AG08395 (cell line): Measurements from ENCODE around the gene OPHN1.

Experiments
- DNase-seq: peaks from one replicate; pipeline ENCODE4 v3.0.0; 2012; ENCODE audit warnings: mixed read lengths, low spot score

The OPHN1 gene

GRCh38 chrX:68249903-68250302 is 183.4 kb downstream of the OPHN1 start:
- no peak for DNase-seq

GRCh38 chrX:68249401-68249831 is 183.9 kb downstream of the OPHN1 start:
- no peak for DNase-seq

- DNase-seq, result no peak
Observed at GRCh38 chrX:68238568-68238967, 194.7 kb downstream of the OPHN1 start.

- DNase-seq, result no peak
Observed at GRCh38 chrX:68234171-68234910, 199.0 kb downstream of the OPHN1 start.

GRCh38 chrX:68232206-68232605 is 201.1 kb downstream of the OPHN1 start:
- DNase-seq, result no peak

- no peak for DNase-seq
Observed at GRCh38 chrX:68209008-68209407, 224.3 kb downstream of the OPHN1 start.

GRCh38 chrX:68204521-68205038 is 228.7 kb downstream of the OPHN1 start:
- DNase-seq, result no peak

GRCh38 chrX:68203646-68204045 is 229.6 kb downstream of the OPHN1 start:
- DNase-seq, result no peak

- DNase-seq, result no peak
Observed at GRCh38 chrX:68203211-68203610, 230.1 kb downstream of the OPHN1 start.

- no peak for DNase-seq
Observed at GRCh38 chrX:68199062-68199848, 234.0 kb downstream of the OPHN1 start.

- peak; percentile 71 for DNase-seq
Observed at GRCh38 chrX:68196939-68197791, 236.1 kb downstream of the OPHN1 start.

- no peak for DNase-seq
Observed at GRCh38 chrX:68195561-68195960, 237.7 kb downstream of the OPHN1 start.

GRCh38 chrX:68193786-68194185 is 239.5 kb downstream of the OPHN1 start:
- DNase-seq, result no peak

- DNase-seq, result no peak
Observed at GRCh38 chrX:68193234-68193633, 240.1 kb downstream of the OPHN1 start.

- DNase-seq, result no peak
Observed at GRCh38 chrX:68190799-68191198, 242.5 kb downstream of the OPHN1 start.

- no peak for DNase-seq
Observed at GRCh38 chrX:68186552-68187262, 246.6 kb downstream of the OPHN1 start.

GRCh38 chrX:68185161-68185560 is 248.1 kb downstream of the OPHN1 start:
- no peak for DNase-seq

- peak; percentile 20 for DNase-seq
Observed at GRCh38 chrX:68183612-68184214, 249.6 kb downstream of the OPHN1 start.

- no peak for DNase-seq
Observed at GRCh38 chrX:68180579-68180978, 252.7 kb downstream of the OPHN1 start.

GRCh38 chrX:68179355-68179754 is 253.9 kb downstream of the OPHN1 start:
- no peak for DNase-seq

GRCh38 chrX:68177542-68177941 is 255.8 kb downstream of the OPHN1 start:
- no peak for DNase-seq
